GM13977 (cell line): ENCODE measurements around the gene SLC18A3.

ENCODE experiments used
- DNase-seq: peaks from one replicate; pipeline ENCODE4 v3.0.0; 2012; ENCODE audit warnings: low spot score
- in situ Hi-C: fragments of 300-500 bp; cut with MboI; formaldehyde crosslinking; loops from one replicate; pipeline ENCODE4 v1.12.0; 2022; ENCODE audit warnings: low sequenced_read_pairs, low pct_unique_long_range_greater_than_20kb, mixed read lengths, inconsistent platforms; ENCODE audit not compliant: unreplicated experiment
- TF ChIP-seq, protein P1 (sequence below): IDR thresholded peaks from 2 replicates; pipeline ENCODE4 v1.5.1; 2012; ENCODE audit warnings: mild to moderate bottlenecking, control low read depth; ENCODE audit not compliant: insufficient read depth; ENCODE audit errors: extremely low read depth, missing control alignments

Gene SLC18A3

DNA sequence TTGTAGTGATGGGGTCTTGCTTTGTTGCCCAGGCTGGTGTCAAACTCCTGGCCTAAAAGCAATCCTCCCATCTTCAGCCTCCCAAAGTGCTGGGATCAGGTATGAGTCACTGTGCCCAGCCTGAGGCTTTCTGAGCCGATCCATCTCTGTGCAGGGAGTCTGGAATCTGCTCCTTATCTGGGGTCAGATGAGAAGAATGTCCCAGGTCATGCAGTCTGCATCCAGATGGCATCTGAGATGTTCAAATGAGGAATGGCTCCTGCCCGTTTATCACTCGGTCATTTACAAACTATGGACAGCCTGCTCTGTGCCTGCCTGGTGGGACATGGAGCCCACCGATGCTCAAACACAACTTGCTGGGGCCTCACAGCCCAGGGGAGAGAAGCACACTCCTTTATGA lies 11.1 kb upstream of the SLC18A3 start:
- in situ Hi-C loops = loop anchor here (25.0 kb wide), 1 partner anchor 638 kb away; no protein-coding TSS in a partner anchor
- TF ChIP-seq, protein P1, sequence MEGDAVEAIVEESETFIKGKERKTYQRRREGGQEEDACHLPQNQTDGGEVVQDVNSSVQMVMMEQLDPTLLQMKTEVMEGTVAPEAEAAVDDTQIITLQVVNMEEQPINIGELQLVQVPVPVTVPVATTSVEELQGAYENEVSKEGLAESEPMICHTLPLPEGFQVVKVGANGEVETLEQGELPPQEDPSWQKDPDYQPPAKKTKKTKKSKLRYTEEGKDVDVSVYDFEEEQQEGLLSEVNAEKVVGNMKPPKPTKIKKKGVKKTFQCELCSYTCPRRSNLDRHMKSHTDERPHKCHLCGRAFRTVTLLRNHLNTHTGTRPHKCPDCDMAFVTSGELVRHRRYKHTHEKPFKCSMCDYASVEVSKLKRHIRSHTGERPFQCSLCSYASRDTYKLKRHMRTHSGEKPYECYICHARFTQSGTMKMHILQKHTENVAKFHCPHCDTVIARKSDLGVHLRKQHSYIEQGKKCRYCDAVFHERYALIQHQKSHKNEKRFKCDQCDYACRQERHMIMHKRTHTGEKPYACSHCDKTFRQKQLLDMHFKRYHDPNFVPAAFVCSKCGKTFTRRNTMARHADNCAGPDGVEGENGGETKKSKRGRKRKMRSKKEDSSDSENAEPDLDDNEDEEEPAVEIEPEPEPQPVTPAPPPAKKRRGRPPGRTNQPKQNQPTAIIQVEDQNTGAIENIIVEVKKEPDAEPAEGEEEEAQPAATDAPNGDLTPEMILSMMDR = no peak
- no peak for DNase-seq

GRCh38 chr10:49599546-49599945 lies 10.6 kb upstream of the SLC18A3 start:
- in situ Hi-C loops = loop anchor here (25.0 kb wide), 1 partner anchor 638 kb away; no protein-coding TSS in a partner anchor
- TF ChIP-seq, protein P1 = no peak
- no peak for DNase-seq

DNA sequence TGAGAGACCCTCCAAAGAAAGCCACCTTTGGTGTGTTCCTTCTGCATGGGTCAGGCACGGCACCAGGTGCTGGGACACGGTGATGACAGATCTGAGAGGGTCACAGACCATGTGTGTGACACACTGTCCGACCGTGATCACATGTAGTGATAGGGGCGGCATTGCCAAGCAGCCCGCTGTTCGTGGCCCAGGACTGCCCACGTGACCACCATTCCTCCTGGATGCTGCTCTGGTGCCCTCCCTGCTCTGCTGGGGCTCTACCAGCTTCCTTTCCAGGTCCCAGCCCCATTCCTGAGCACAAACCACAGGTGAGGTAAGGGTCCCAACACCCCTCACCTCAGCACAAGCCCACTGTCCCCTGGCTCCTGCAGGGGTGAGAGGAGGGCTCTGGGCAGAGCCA lies 10.1 kb upstream of the SLC18A3 start:
- TF ChIP-seq, protein P1 = no peak
- DNase-seq = no peak
- in situ Hi-C loops = no loop called here

- TF ChIP-seq, protein P1 = no peak
- DNase-seq = no peak
- in situ Hi-C loops = no loop called here
Measured at GRCh38 chr10:49600781-49601400, 9.2 kb upstream of the SLC18A3 start.

- in situ Hi-C loops = no loop called here
- no peak for DNase-seq
- TF ChIP-seq, protein P1 = no peak
Measured at GRCh38 chr10:49601857-49602256, 8.3 kb upstream of the SLC18A3 start.

DNA sequence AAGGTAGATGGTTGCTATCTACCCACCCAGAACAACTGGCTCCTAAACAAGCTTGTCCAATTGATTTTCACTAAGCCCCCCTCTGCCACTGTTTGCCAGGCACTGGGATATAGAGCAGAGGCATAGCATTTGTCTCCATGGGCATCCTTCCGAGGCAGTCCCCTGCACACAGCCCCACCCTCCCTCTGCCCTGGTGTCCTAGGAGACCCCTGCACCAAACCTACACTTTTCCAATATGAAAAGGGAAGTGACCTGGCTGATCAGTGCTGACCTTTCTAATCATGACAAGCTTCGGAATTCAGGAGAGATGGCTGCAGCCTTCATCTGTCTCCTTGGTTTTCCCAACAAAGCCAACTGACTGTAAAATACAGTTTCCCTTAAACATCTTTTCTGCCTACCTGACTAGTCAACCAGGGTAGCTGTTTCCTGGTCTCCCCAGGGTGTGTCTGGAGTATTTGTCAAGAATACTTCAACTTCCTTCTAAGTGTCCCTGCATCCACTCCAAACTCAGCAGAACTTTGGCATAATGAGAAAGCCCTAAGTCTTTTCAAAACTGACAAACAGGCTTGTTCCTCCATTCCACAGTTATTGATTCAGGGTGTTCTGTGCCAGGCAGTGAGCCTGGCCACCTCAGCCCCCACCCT lies 7.6 kb upstream of the SLC18A3 start:
- in situ Hi-C loops = no loop called here
- DNase-seq = no peak
- TF ChIP-seq, protein P1 = no peak
